H7 (cell line): ENCODE data around the gene GPR4. TPM values are rescaled to one million over a fixed set of nuclear protein-coding genes. Genes with fewer than 3 reads are reported as not detected.

Experiments
- DNase-seq: peaks from one replicate; pipeline ENCODE4 v3.0.0; 2012
- H3K27me3 ChIP-seq: 2 replicates; pipeline ENCODE4 v1.6.0; 2011; ENCODE audit warnings: mild to moderate bottlenecking, low read length; ENCODE audit not compliant: control insufficient read depth, insufficient read depth
- H3K36me3 ChIP-seq: replicated peaks from 2 replicates; pipeline ENCODE4 v1.5.1; 2011; ENCODE audit warnings: low read length; ENCODE audit not compliant: control insufficient read depth, insufficient read depth
- H3K4me3 ChIP-seq: 2 replicates; pipeline ENCODE4 v1.5.1; 2011; ENCODE audit warnings: low read depth, mild to moderate bottlenecking, control low read depth, low read length, moderate library complexity; ENCODE audit not compliant: insufficient read depth
- total RNA-seq: library from RNA; depleted of rRNA; stranded (reverse); fragments of >200 nt; shearing (Covaris generic); gene quantifications from 2 replicates; pipeline ENCODE4 v1.2.3, GENCODE V29; 2014; rRNA removed

GPR4 gene
- total RNA-seq, 1 experiment from 2014 or later, result 0.07 TPM

DNA sequence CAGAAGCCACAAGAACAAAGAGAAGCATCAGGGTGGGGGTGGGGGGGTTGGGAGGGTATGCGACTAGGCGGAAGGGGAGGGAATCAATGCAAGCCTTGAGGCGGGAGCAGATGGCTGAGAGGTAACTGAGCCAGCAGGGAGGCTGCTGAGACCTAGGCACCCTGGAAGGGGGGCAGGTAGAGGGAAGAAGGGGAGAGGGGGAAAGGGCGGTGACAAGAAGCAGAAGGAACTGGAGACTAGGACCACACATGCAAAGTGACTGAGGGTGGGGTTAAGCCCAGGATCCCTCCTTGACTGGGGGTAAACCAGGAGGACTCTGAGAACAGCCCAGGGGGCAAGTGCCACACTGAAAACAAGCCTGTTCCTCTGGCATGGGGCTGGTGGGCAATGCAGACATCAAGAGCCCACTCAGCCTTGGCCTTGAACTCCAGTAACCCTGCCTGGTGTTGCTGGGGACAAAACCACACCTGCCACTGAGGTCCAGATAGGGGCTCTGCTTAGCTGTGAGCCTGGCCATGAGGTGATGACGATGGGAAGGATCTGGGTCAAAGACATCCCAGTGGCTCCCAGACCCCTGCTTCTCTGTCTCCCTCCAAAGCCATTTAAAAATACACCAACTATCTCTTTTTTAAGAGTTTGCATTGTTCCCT lies 37.8 kb downstream of the GPR4 start:
- no peaks in the 10 kb centered on the region for H3K36me3 ChIP-seq
- H3K27me3 ChIP-seq, result no peaks in the 10 kb centered on the region
- H3K4me3 ChIP-seq, result no peak overlapping the region
- peak; percentile 70 for DNase-seq

- DNase-seq, result no peak
- H3K36me3 ChIP-seq, result no peaks in the 10 kb centered on the region
- no peaks in the 10 kb centered on the region for H3K27me3 ChIP-seq
- H3K4me3 ChIP-seq, result no peak overlapping the region
Observed at GRCh38 chr19:45560686-45561085, 41.3 kb downstream of the GPR4 start.

- no peaks in the 10 kb centered on the region for H3K36me3 ChIP-seq
- no peak for DNase-seq
- H3K4me3 ChIP-seq, result no peak overlapping the region
- no peaks in the 10 kb centered on the region for H3K27me3 ChIP-seq
Observed at GRCh38 chr19:45560038-45560437, 42.0 kb downstream of the GPR4 start.

DNA sequence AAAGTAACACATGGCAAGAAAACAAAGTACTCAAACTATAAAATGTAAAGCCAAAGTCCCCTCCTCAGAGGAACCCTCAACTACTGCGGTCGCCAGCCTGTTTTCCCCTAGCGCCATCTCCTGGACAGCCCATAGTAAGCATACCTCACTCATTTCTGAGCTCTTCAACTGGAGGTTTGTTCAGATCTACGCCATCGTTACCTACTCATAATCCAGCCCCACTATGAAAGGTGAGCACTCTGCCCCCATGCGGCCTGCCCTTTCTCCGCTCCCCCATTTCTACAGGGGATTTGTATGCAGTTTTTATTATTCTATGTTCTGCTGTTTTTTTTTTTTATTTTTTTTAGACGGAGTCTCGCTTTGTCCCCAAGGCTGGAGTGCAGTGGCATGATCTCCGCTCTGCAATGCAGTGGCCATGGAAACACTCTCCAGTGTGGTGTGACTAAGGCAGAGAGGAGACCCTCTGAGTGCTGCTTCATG lies 43.6 kb downstream of the GPR4 start:
- no peaks in the 10 kb centered on the region for H3K36me3 ChIP-seq
- H3K27me3 ChIP-seq, result no peaks in the 10 kb centered on the region
- H3K4me3 ChIP-seq, result no peak overlapping the region
- DNase-seq, result peak; percentile 87

DNA sequence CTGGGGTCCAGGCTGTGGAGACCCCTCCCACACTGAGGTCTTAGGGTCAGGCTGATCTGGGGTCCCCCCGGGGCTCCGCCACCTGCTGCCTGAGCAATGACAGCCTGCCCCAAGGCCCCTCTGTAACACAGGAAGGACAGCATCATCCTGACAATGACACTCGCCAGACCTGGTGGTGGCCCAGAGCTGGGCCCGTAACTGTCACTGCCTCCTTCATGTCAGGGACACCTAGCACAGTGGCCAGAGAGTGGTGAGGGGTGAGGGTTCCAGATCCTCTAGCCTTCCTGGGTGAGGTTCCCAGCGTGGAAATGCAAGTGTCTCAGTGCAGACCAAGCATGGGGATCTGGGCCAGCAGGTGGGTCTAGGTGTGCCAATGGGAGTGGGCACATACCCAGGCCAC lies 45.2 kb downstream of the GPR4 start:
- H3K4me3 ChIP-seq, result no peak overlapping the region
- H3K36me3 ChIP-seq, result no peaks in the 10 kb centered on the region
- H3K27me3 ChIP-seq, result no peaks in the 10 kb centered on the region
- DNase-seq, result no peak

GRCh38 chr19:45554481-45554880 lies 47.5 kb downstream of the GPR4 start:
- Histone ChIP-seq H3K4me3 (no peak overlapping the region), H3K36me3 (no peaks in the 10 kb centered on the region), H3K27me3 (no peaks in the 10 kb centered on the region)
- DNase-seq, result no peak

DNA sequence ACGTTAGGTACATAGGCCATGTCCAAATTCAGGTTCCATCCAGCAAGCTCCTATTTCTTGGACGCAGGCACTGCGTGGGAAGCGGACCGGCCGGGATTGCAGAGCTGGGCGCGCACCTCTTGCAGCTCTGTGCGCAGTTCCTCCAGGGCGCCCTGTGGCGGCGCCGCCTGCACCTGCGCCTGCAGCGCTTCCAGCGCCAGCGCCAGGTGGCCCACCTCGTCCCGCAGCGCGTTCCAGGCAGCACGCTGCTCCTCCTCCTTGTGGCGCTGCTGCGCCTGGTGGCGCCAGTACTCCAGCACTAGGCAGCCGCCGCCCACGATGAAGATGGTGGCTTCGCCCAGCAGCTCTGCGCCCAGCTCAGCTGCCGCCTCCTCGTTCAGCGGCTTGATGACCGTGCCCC lies 48.5 kb downstream of the GPR4 start:
- Histone ChIP-seq H3K27me3 (no peaks in the 10 kb centered on the region), H3K4me3 (peak overlapping the region; percentile 18; the same call in 1 of the 2 replicates), H3K36me3 (no peaks in the 10 kb centered on the region)
- peak; percentile 89 for DNase-seq

- DNase-seq, result peak; percentile 54
- Histone ChIP-seq H3K27me3 (no peaks in the 10 kb centered on the region), H3K36me3 (no peaks in the 10 kb centered on the region), H3K4me3 (no peak overlapping the region)
Observed at GRCh38 chr19:45547965-45548609, 53.9 kb downstream of the GPR4 start.

DNA sequence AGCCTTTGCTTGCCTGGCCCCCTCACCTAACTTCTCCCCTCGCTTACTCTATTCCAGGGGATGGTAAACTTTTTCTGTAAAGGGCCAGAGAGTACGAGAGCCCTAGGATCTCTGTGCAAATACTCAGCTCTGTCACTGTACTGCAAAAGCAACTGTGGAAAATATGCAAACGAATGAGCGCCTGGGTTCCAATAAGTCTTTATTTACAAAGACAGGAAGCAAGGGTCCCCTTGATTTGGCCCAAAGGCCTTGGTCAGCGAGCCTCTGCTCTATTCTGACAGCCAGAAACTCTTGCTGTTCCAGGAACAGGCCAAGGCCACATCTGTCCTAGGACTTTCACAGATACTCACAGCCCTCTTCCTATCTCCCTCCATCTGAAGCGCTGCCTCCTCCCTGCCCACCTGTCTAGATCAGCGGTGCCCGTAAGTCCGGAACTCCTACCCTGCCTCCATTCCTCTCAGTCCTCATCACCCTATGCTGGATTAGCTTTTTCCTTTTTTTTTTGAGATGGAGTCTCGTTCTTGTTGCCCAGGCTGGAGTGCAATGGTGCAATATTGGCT lies 54.7 kb downstream of the GPR4 start:
- Histone ChIP-seq H3K27me3 (no peaks in the 10 kb centered on the region), H3K4me3 (no peak overlapping the region), H3K36me3 (no peaks in the 10 kb centered on the region)
- no peak for DNase-seq

- Histone ChIP-seq H3K4me3 (no peak overlapping the region), H3K27me3 (no peaks in the 10 kb centered on the region), H3K36me3 (no peaks in the 10 kb centered on the region)
- no peak for DNase-seq
Observed at GRCh38 chr19:45542234-45542668, 59.8 kb downstream of the GPR4 start.

Other genes starting within 250 kb of the GPR4 start
- 48.7 and 54.2 TPM in 2 replicates for gene ERCC2, start 231.6 kb downstream of the GPR4 start, total RNA-seq
- gene PPP1R13L, start 197.1 kb downstream of the GPR4 start, total RNA-seq, result 12.8 and 18.9 TPM in 2 replicates
- 35.8 and 39.6 TPM in 2 replicates for gene POLR1G, start 195.6 kb downstream of the GPR4 start, total RNA-seq
- 68.5 and 76.6 TPM in 2 replicates for gene ERCC1, start 178.3 kb downstream of the GPR4 start, total RNA-seq
- gene FOSB, start 134.2 kb downstream of the GPR4 start, total RNA-seq, result 1.6 and 10.3 TPM in 2 replicates
- gene RTN2, start 105.2 kb downstream of the GPR4 start, total RNA-seq, result 16.3 and 17.5 TPM in 2 replicates
- gene PPM1N, start 103.8 kb downstream of the GPR4 start, total RNA-seq, result 4.0 and 9.2 TPM in 2 replicates
- 103 and 130 TPM in 2 replicates for gene VASP, start 94.7 kb downstream of the GPR4 start, total RNA-seq
- 12.6 and 14.2 TPM in 2 replicates for gene OPA3, start 17.4 kb downstream of the GPR4 start, total RNA-seq
- 42.5 and 48.6 TPM in 2 replicates for gene EML2, start 37.2 kb upstream of the GPR4 start, total RNA-seq
- gene GIPR, start 66.0 kb upstream of the GPR4 start, total RNA-seq, result 0.81 TPM in 1 of 2 replicates, not detected in the other
- gene SNRPD2, start 89.7 kb upstream of the GPR4 start, total RNA-seq, result 407 and 467 TPM in 2 replicates
- 26.2 and 30.1 TPM in 2 replicates for gene QPCTL, start 90.5 kb upstream of the GPR4 start, total RNA-seq
- gene FBXO46, start 128.7 kb upstream of the GPR4 start, total RNA-seq, result 26.3 and 30.0 TPM in 2 replicates
- gene MEIOSIN, start 131.2 kb upstream of the GPR4 start, total RNA-seq, result not detected in 2 replicates
- 18.7 and 22.0 TPM in 2 replicates for gene SIX5, start 167.0 kb upstream of the GPR4 start, total RNA-seq
- 6.4 and 18.8 TPM in 2 replicates for gene DMPK, start 180.3 kb upstream of the GPR4 start, total RNA-seq
- gene DMWD, start 190.6 kb upstream of the GPR4 start, total RNA-seq, result 35.9 and 47.1 TPM in 2 replicates
- 0.38 and 0.44 TPM in 2 replicates for gene RSPH6A, start 213.1 kb upstream of the GPR4 start, total RNA-seq